K562 (cell line): ENCODE measurements around the gene DPY30. TPM values are rescaled to one million over a fixed set of nuclear protein-coding genes. Genes with fewer than 3 reads are reported as not detected.

Experiments
- CREB1 ChIP-seq, 2 experiments: sonication (generic) in 1 of 2; formaldehyde crosslinking in 1 of 2; IDR thresholded peaks; 2 replicates each; pipeline versions ENCODE4 v1.6.1 to v1.8.0; 2012 to 2022; ENCODE audit warnings: inconsistent platforms in 1 of 2, mild to moderate bottlenecking in 1 of 2, missing genetic modification reagents in 1 of 2, moderate library complexity in 1 of 2
- CTCF ChIP-seq, 3 experiments: IDR thresholded peaks in 2 of 3; conservative IDR thresholded peaks in 1 of 3; 2 replicates each; pipeline ENCODE4 v1.5.1; 2011 to 2012; ENCODE audit warnings: low read length in 3 of 3, mild to moderate bottlenecking in 3 of 3, control low read depth in 2 of 3, improper control_type of control experiment in 1 of 3, inconsistent platforms in 1 of 3, low read depth in 1 of 3, mixed read lengths in 1 of 3, moderate library complexity in 1 of 3; ENCODE audit not compliant: insufficient read depth in 2 of 3
- EP400 ChIP-seq: fragments of 450-650 bp; IDR thresholded peaks from 2 replicates; pipeline ENCODE4 v1.6.1; 2017; ENCODE audit warnings: antibody characterized with exemption, mild to moderate bottlenecking, moderate library complexity
- HDAC8 ChIP-seq: fragments of 450-650 bp; IDR thresholded peaks from 2 replicates; pipeline ENCODE4 v1.6.1; 2016; ENCODE audit warnings: mild to moderate bottlenecking, missing genetic modification characterization, moderate library complexity, missing compliant biosample characterization
- HMBOX1 ChIP-seq: sonication (generic); IDR thresholded peaks from 2 replicates; pipeline ENCODE4 v1.6.1; 2016
- JUND ChIP-seq, 2 experiments: IDR thresholded peaks; 2 replicates in 1 of 2; 3 replicates in 1 of 2; pipeline ENCODE4 v1.6.1; 2011; ENCODE audit warnings: borderline replicate concordance in 2 of 2, low read depth in 2 of 2, low read length in 2 of 2, improper control_type of control experiment in 1 of 2, missing biosample characterization in 1 of 2, missing genetic modification characterization in 1 of 2, missing genetic modification reagents in 1 of 2
- KAT2B ChIP-seq: IDR thresholded peaks from one replicate; pipeline ENCODE4 v1.6.1; 2012; ENCODE audit warnings: low read depth, mild to moderate bottlenecking, control low read depth, inconsistent platforms, low read length, moderate library complexity
- MAFG ChIP-seq: fragments of 450-650 bp; conservative IDR thresholded peaks from 2 replicates; pipeline ENCODE4 v1.6.1; 2016; ENCODE audit warnings: missing genetic modification characterization, missing compliant biosample characterization
- MAX ChIP-seq: sonication (generic); formaldehyde crosslinking; IDR thresholded peaks from 2 replicates; pipeline ENCODE4 v1.9.0; 2022; ENCODE audit warnings: mild to moderate bottlenecking, missing genetic modification reagents
- MEIS2 ChIP-seq: fragments of 450-650 bp; IDR thresholded peaks from 2 replicates; pipeline ENCODE4 v1.6.1; 2014; ENCODE audit warnings: mild to moderate bottlenecking; ENCODE audit not compliant: partially characterized antibody
- POLR2AphosphoS5 ChIP-seq: IDR thresholded peaks from 2 replicates; pipeline ENCODE4 v1.6.1; 2011; ENCODE audit warnings: mild to moderate bottlenecking, low read depth, low read length, moderate library complexity; ENCODE audit not compliant: control insufficient read depth, insufficient read depth
- POLR2H ChIP-seq: IDR thresholded peaks from 2 replicates; pipeline ENCODE4 v1.6.1; 2016; ENCODE audit warnings: missing genetic modification characterization, low read depth, mild to moderate bottlenecking, control low read depth, missing compliant biosample characterization, moderate library complexity
- SPI1 ChIP-seq: IDR thresholded peaks from 2 replicates; pipeline ENCODE4 v1.6.1; 2011; ENCODE audit warnings: low read depth, low read length, control low read depth, borderline replicate concordance
- TBL1XR1 ChIP-seq, 2 experiments: IDR thresholded peaks; 2 replicates each; pipeline ENCODE4 v1.6.1; 2012; ENCODE audit warnings: improper control_type of control experiment in 2 of 2, low read length in 2 of 2, mild to moderate bottlenecking in 1 of 2
- UBTF ChIP-seq, 2 experiments: IDR thresholded peaks; 2 replicates each; pipeline ENCODE4 v1.6.1; 2012; ENCODE audit warnings: improper control_type of control experiment in 2 of 2, low read depth in 2 of 2, low read length in 2 of 2, borderline replicate concordance in 1 of 2
- USF2 ChIP-seq: sonication (generic); formaldehyde crosslinking; IDR thresholded peaks from 2 replicates; pipeline ENCODE4 v1.5.0; 2020; ENCODE audit warnings: missing genetic modification reagents
- ZBTB1 ChIP-seq: sonication (generic); formaldehyde crosslinking; IDR thresholded peaks from 2 replicates; pipeline ENCODE4 v1.8.1; 2023; ENCODE audit warnings: missing genetic modification reagents, low read depth, mild to moderate bottlenecking, borderline replicate concordance
- polyA plus RNA-seq, 8 experiments: library from polyadenylated mRNA; depleted of rRNA in 4 of 8; stranded (reverse) in 5 of 8; unstranded in 3 of 8; fragments of >200 nt; fragmentation: Nextera tagmentation in 2 of 8; fragmentation: Illumina TruSeq in 1 of 8; extraction: Ambion mirVana in 2 of 8; extraction: Trizol in 1 of 8; gene quantifications; 2 replicates each; pipeline versions ENCODE4 v1.2.1 to v1.2.3, GENCODE V29; 2011 to 2014; ENCODE audit warnings: inconsistent platforms in 1 of 8, missing spikeins in 1 of 8
- total RNA-seq, 7 experiments: library from RNA; depleted of rRNA in 6 of 7; stranded (reverse); fragments of >200 nt in 6 of 7; fragmentation: Illumina TruSeq in 2 of 7; extraction: Trizol in 2 of 7; gene quantifications; 2 replicates each; pipeline versions ENCODE4 v1.2.1 to v1.2.3, GENCODE V29; 2011 to 2021; ENCODE audit warnings: low replicate concordance in 1 of 7

Gene DPY30
- total and polyA plus RNA-seq, 9 of the 15 experiments (the other 6 are each of a cell fraction or from before 2014, with no cell fraction given) = 64.6 to 402 (median 116) TPM

- TF ChIP-seq UBTF (IDR thresholded peaks at IDR 0.05; ENCODE audit: borderline replicate concordance in 1 of 2, low read depth in 2 of 2, low read length in 2 of 2) (peak; percentile 80 to 92; a peak in 3 of 4 replicates), TBL1XR1 (IDR thresholded peaks at IDR 0.05; ENCODE audit: low read length in 2 of 2) (peak in 1 of 2 experiments; percentile 48; a peak in 1 of 4 replicates), USF2 (CRISPR knock-in tag) (no peak), MAFG (no peak), CREB1 (IDR thresholded peaks at IDR 0.05) (peak; percentile 85), CREB1 (CRISPR knock-in tag; IDR thresholded peaks at IDR 0.05) (peak; percentile 80), JUND (IDR thresholded peaks at IDR 0.05; ENCODE audit: borderline replicate concordance, low read depth, low read length) (peak; percentile 62), JUND (tag; IDR thresholded peaks at IDR 0.05; ENCODE audit: borderline replicate concordance, low read depth, low read length) (no peak; the same call in 2 of the 3 replicates), HDAC8 (tag) (0 out of 2 replicates have a peak, but pooled peaks have one; percentile 35), SPI1 (peak; percentile 32; the same call in 1 of the 2 replicates), POLR2H (tag) (peak; percentile 92), ZBTB1 (CRISPR knock-in tag) (0 out of 2 replicates have a peak, but pooled peaks have one; percentile 55), CTCF (IDR thresholded peaks at IDR 0.05 in 2 of 3, conservative IDR thresholded peaks at IDR 0.05 in 1 of 3; ENCODE audit: insufficient read depth in 2 of 3, low read depth in 1 of 3, low read length in 3 of 3) (0 out of 6 replicates have a peak, but pooled peaks of 2 of the 3 experiments have one; percentile 3 to 19), HMBOX1 (0 out of 2 replicates have a peak, but pooled peaks have one; percentile 24), POLR2AphosphoS5 (peak; percentile 91), MEIS2 (peak; percentile 76), EP400 (peak; percentile 90), KAT2B (no peak), MAX (CRISPR knock-in tag) (peak; percentile 76)
Measured at GRCh38 chr2:32039447-32040219, at the start of gene DPY30 (continued).
